ENCODE results near the gene ZNF341. TPM values are rescaled to one million over a fixed set of nuclear protein-coding genes. Genes with fewer than 3 reads are reported as not detected.

ZNF341 gene
- total and polyA plus RNA-seq, 7 donors, result 1.2 to 7.9 (median 2.5) TPM

DNA sequence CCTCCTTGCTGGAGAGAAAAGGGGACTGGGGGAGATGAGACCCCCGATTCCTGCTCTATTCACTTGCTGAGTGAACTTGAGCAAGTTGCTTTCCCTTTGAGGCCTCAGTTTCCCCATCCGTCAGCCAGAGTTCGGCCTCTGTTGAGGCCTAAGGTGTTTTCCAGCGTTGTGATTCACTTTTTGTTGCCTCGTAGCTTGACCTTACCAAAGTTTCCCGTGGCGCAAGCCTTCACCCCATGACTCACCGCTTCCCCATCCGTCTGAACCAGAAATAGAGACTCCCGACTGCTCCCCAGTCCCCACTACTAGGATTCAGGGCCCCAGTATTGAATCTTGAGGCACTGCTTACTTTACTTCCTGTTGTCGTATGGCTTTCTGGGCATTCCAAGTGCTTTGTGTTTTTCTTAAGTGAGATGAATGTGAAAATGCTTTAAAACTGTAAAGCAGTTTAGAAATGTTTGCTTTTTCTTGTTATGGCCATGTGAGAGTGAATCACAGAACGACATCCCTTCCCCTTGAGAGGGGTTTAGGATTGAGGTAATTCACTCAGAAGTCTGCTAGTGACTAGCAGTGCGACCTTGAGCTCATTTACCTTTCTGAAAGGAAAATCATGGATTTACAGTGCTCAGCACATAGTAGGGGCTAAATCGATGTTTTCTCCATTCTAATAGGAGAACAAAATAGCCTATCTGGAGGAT, 80.5 kb downstream of the ZNF341 start:
- Histone ChIP-seq H3K27me3 (no peaks in the 10 kb centered on the region), H3K36me3 (no peaks in the 10 kb centered on the region), H3K4me1 (peaks cover 0 to 53% (median 46%) of the 10 kb centered on the region in 4 donors), H3K27ac (peak overlapping the region; percentile 93 to 99 (median 96)), H3K9me3 (no peaks in the 10 kb centered on the region), H3K4me3 (peak overlapping the region; percentile 89 to 92 (median 90))
- WGBS, 2 donors, result 1 to 6% methylated on average over 14 of the region's 14 CpGs
- intact Hi-C loops (cut with DNase I), result loop anchor here (5.0 kb wide), 2 partner anchors 140 to 180 kb away; partner anchors contain the start of genes NECAB3 and RALY
- peak; percentile 88 for DNase-seq
- no peak for TF ChIP-seq POLR2A (IDR thresholded peaks at IDR 0.05)
- TF ChIP-seq, protein P1, sequence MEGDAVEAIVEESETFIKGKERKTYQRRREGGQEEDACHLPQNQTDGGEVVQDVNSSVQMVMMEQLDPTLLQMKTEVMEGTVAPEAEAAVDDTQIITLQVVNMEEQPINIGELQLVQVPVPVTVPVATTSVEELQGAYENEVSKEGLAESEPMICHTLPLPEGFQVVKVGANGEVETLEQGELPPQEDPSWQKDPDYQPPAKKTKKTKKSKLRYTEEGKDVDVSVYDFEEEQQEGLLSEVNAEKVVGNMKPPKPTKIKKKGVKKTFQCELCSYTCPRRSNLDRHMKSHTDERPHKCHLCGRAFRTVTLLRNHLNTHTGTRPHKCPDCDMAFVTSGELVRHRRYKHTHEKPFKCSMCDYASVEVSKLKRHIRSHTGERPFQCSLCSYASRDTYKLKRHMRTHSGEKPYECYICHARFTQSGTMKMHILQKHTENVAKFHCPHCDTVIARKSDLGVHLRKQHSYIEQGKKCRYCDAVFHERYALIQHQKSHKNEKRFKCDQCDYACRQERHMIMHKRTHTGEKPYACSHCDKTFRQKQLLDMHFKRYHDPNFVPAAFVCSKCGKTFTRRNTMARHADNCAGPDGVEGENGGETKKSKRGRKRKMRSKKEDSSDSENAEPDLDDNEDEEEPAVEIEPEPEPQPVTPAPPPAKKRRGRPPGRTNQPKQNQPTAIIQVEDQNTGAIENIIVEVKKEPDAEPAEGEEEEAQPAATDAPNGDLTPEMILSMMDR (IDR thresholded peaks at IDR 0.05), result no peak
- no peak for TF ChIP-seq EP300 (IDR thresholded peaks at IDR 0.05)
- peak; percentile 22 to 81 (median 57) for TF ChIP-seq POLR2AphosphoS5 (IDR thresholded peaks at IDR 0.05)

DNA sequence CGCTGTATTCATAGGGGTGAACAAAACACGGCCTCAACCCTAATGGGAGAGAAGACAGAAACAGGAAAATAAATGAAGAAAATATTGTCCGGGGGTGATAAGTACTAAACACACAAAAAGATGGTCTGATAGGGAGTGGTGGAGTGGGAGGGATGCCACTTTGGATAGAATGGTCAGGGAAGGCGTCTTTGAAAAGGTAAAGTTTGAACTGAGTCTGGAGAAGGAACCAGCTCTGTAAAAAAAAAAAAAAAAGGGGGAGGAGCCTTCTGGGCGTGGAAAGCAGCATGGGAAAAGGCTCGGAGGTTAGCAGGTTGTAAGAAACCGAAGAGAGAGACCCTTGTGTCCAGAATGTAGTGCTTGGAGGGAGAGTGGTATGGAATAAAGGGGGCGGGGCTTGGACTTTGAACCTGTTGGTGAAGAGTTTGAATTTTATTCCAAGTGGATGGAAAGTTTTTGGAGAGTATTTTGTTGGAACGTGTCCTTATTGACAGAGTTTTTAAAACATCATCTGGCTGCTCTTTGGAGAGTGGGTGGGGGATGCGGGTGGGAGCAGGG, 81.2 kb downstream of the ZNF341 start:
- Histone ChIP-seq H3K9me3 (no peaks in the 10 kb centered on the region), H3K36me3 (no peaks in the 10 kb centered on the region), H3K4me3 (peak overlapping the region; percentile 89 to 92 (median 90)), H3K4me1 (peaks cover 0 to 60% (median 53%) of the 10 kb centered on the region in 4 donors), H3K27ac (peak overlapping the region; percentile 93 to 99 (median 96)), H3K27me3 (no peaks in the 10 kb centered on the region)
- no peak for DNase-seq
- WGBS, 2 donors, result 7 to 35% methylated on average over 10 of the region's 10 CpGs
- TF ChIP-seq POLR2A (IDR thresholded peaks at IDR 0.05) (no peak), POLR2AphosphoS5 (IDR thresholded peaks at IDR 0.05) (no peak), EP300 (IDR thresholded peaks at IDR 0.05) (no peak)
- TF ChIP-seq, protein P1 (IDR thresholded peaks at IDR 0.05), result no peak
- intact Hi-C loops (cut with DNase I), result loop anchor here (5.0 kb wide), 2 partner anchors 141 to 179 kb away; partner anchors contain the start of genes NECAB3 and RALY

DNA sequence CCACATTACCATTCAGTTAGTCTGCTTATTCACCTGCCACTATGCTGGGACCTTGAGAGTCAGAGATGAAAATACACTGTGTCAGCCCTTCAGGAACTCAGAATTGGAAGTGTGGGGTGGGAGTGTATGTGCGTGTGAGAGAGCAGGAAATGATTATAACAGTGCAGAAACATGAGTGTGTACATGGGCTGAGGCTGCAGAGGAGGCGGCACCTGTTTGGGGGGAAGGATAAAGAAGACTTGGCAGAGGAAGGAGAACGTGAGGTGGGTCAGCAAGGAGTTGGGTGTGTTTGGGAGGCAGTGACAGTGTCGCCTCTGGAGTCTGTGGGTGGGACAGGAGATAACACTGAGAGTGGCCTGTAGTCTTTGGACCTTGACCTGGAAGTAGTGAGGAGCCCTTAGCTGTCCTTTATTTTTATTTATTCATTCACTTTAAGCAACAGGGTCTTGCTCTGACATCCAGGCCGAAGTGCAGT, 82.5 kb downstream of the ZNF341 start:
- WGBS, 2 donors, result 10 to 49% methylated on average over 5 of the region's 5 CpGs
- TF ChIP-seq EP300 (IDR thresholded peaks at IDR 0.05) (no peak), POLR2A (IDR thresholded peaks at IDR 0.05) (no peak), POLR2AphosphoS5 (IDR thresholded peaks at IDR 0.05) (no peak)
- TF ChIP-seq, protein P1 (IDR thresholded peaks at IDR 0.05), result no peak
- Histone ChIP-seq H3K27me3 (no peaks in the 10 kb centered on the region), H3K27ac (no peak overlapping the region), H3K4me1 (peaks cover 0 to 73% (median 65%) of the 10 kb centered on the region in 4 donors), H3K4me3 (no peak overlapping the region), H3K36me3 (no peaks in the 10 kb centered on the region), H3K9me3 (no peaks in the 10 kb centered on the region)
- intact Hi-C loops (cut with DNase I), result loop anchor here (5.0 kb wide), 2 partner anchors 142 to 178 kb away; partner anchors contain the start of genes NECAB3 and RALY
- no peak for DNase-seq

DNA sequence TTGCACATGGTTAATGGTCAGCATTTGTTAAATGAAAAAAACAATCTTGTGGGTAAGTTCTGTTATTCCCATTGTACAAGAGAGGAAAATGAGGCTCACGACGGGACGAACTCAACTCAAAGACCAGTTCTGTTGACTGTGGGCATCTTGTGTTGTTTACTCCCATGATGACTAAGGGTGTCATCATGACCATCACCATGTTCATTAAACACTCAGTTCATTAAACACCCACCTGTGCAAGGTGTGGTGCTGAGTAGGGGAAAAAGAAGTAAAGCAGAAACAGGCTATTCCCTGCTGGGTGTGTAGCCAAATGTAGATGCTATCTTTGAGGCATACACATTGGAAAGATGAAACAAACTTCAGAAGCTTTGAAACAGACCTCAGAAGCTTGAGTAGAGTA, 83.9 kb downstream of the ZNF341 start:
- Histone ChIP-seq H3K27ac (no peak overlapping the region), H3K9me3 (no peaks in the 10 kb centered on the region), H3K36me3 (no peaks in the 10 kb centered on the region), H3K4me3 (no peak overlapping the region), H3K4me1 (peaks cover 0 to 87% (median 78%) of the 10 kb centered on the region in 4 donors), H3K27me3 (no peaks in the 10 kb centered on the region)
- 93 to 98% methylated on average over 3 of the region's 3 CpGs for WGBS, 2 donors
- intact Hi-C loops (cut with DNase I), result no loop called here
- DNase-seq, result no peak
- no peak for TF ChIP-seq EP300 (IDR thresholded peaks at IDR 0.05)

DNA sequence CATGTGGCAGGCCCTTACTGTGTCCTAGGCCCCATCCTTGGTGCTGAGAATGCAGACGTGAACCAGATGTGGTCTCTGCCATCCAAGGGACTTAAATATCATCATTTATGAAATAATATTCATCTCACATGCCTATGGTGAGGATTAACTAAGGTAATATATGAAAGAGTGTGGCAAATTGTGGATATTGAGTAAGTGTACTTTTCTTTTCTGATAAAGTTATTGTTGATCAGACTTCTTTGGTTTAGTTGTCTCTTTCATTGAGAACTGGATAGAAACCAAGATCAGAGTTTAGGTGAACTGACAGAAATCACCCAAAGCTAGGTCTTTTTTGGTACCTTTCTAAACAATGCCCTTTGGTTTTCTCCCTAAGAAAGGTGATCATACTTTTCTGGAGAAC, 84.4 kb downstream of the ZNF341 start:
- intact Hi-C loops (cut with DNase I), result no loop called here
- Histone ChIP-seq H3K27ac (no peak overlapping the region), H3K4me1 (peaks cover 0 to 88% (median 78%) of the 10 kb centered on the region in 4 donors), H3K9me3 (no peaks in the 10 kb centered on the region), H3K4me3 (no peak overlapping the region), H3K27me3 (no peaks in the 10 kb centered on the region), H3K36me3 (no peaks in the 10 kb centered on the region)
- no peak for DNase-seq
- 86 to 87% methylated on average over 1 of the region's 1 CpG for WGBS, 2 donors
- TF ChIP-seq EP300 (IDR thresholded peaks at IDR 0.05) (no peak), POLR2A (IDR thresholded peaks at IDR 0.05) (no peak), POLR2AphosphoS5 (IDR thresholded peaks at IDR 0.05) (no peak)
- TF ChIP-seq, protein P1 (IDR thresholded peaks at IDR 0.05), result no peak

All from sigmoid colon (tissue), 7 donors.